Measurements from ENCODE around the gene TMEM266.

TMEM266 gene

GRCh38 chr15:76162784-76163456 lies 103.1 kb downstream of the TMEM266 start:
- no peak for DNase-seq

- DNase-seq, result peak; percentile 25
Measured at GRCh38 chr15:76163457-76164295, 103.9 kb downstream of the TMEM266 start.

GRCh38 chr15:76164602-76165001 lies 104.8 kb downstream of the TMEM266 start:
- DNase-seq, result no peak

GRCh38 chr15:76165951-76166350 lies 106.2 kb downstream of the TMEM266 start:
- DNase-seq, result no peak

- DNase-seq, result no peak
Measured at GRCh38 chr15:76168237-76168984, 108.6 kb downstream of the TMEM266 start.

- no peak for DNase-seq
Measured at GRCh38 chr15:76169018-76169417, 109.2 kb downstream of the TMEM266 start.

- DNase-seq, result no peak
Measured at GRCh38 chr15:76169911-76170800, 110.4 kb downstream of the TMEM266 start.

GRCh38 chr15:76172782-76173181 lies 113.0 kb downstream of the TMEM266 start:
- DNase-seq, result no peak

- DNase-seq, result no peak
Measured at GRCh38 chr15:76173317-76173834, 113.6 kb downstream of the TMEM266 start.

- DNase-seq, result no peak
Measured at GRCh38 chr15:76174654-76175053, 114.9 kb downstream of the TMEM266 start.

GRCh38 chr15:76175442-76175841 lies 115.7 kb downstream of the TMEM266 start:
- no peak for DNase-seq

GRCh38 chr15:76176059-76176458 lies 116.3 kb downstream of the TMEM266 start:
- no peak for DNase-seq

GRCh38 chr15:76176487-76177085 lies 116.8 kb downstream of the TMEM266 start:
- DNase-seq, result no peak

GRCh38 chr15:76177491-76178040 lies 117.8 kb downstream of the TMEM266 start:
- DNase-seq, result no peak

- DNase-seq, result no peak
Measured at GRCh38 chr15:76178296-76179000, 118.7 kb downstream of the TMEM266 start.

- DNase-seq, result no peak
Measured at GRCh38 chr15:76179023-76179422, 119.2 kb downstream of the TMEM266 start.

GRCh38 chr15:76180321-76180720 lies 120.5 kb downstream of the TMEM266 start:
- no peak for DNase-seq

GRCh38 chr15:76181705-76182107 lies 121.9 kb downstream of the TMEM266 start:
- DNase-seq, result no peak

GRCh38 chr15:76183930-76184649 lies 124.3 kb downstream of the TMEM266 start:
- no peak for DNase-seq

GRCh38 chr15:76184650-76185035 lies 124.9 kb downstream of the TMEM266 start:
- DNase-seq, result no peak

All from CD4-positive, alpha-beta T cell treated with Interleukin-15 for 1 hour (primary cell).